ENCODE results near the gene KLHL30.

The KLHL30 gene, protein sequence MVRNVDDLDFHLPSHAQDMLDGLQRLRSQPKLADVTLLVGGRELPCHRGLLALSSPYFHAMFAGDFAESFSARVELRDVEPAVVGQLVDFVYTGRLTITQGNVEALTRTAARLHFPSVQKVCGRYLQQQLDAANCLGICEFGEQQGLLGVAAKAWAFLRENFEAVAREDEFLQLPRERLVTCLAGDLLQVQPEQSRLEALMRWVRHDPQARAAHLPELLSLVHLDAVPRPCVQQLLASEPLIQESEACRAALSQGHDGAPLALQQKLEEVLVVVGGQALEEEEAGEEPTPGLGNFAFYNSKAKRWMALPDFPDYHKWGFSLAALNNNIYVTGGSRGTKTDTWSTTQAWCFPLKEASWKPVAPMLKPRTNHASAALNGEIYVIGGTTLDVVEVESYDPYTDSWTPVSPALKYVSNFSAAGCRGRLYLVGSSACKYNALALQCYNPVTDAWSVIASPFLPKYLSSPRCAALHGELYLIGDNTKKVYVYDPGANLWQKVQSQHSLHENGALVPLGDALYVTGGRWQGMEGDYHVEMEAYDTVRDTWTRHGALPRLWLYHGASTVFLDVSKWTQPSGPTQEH

DNA sequence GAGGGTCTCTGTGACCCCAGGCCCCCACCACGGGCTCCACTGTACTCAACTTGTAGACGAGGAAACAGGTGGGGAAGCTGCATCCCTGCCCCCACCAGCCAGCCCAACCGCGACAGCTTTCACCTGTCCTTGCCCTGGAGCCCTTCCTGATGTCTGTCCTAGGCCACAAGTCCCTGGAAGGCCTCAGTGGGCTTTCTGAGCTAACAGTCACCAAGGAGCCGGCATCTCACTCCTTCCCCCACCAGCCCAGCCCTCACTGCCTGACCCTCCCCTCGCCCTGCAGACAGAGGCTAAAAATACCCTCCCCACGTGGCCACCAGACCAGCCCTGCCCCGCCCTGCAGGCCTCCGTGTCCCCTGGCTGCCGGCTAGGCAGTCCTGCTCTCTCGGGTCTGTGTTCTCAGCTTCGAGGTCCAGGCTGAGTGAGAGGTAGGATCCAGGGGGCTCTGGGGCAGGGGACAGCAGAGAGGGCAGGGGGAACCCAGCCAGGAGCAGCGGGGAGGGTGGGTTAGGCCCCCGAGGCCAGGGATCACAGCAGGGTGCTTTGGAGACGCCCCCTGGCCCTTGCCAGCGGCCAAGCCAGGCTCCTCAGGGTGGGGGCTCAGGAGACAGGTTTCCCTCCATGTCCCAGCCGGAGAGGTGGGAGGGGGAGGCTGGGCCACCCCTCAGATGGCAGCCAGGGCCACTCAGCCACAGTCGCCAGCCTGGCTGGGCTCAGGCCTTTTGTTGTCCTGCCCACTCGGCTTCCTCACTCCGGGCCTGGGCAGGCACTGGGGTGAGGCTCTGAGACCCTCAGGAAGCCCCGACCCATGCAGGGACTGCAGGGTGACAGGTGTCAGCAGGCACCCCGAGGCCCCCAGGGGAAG lies at the start of gene KLHL30:
Gene KLHL30, plus strand, starts transcription at position 338 of the 865 bp plus-strand sequence. CDS start 2,087 bp downstream, outside the sequence.
- no peak for DNase-seq (ENCODE audit: low read depth, low spot score)

DNA sequence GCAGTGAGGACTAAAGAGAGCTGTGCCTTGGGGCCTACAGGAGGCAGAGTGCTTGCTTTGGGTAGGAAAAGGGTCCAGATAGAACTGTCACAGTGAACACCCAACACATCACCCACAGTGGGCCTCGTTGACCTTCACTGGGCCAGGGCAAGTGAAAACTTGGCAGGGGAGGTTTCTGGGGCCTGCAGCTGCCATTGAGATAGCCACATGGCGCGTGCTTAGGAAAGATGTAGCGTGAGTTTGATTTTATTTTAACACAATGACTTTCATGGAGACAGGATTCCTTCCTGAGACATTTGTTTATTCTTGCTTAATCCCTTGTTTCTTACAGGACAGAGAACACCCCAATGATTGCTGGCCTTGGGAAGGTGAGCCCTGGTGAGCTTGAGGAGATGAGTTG lies 47.6 kb upstream of the KLHL30 start:
- DNase-seq (ENCODE audit: low read depth, low spot score) = no peak

DNA sequence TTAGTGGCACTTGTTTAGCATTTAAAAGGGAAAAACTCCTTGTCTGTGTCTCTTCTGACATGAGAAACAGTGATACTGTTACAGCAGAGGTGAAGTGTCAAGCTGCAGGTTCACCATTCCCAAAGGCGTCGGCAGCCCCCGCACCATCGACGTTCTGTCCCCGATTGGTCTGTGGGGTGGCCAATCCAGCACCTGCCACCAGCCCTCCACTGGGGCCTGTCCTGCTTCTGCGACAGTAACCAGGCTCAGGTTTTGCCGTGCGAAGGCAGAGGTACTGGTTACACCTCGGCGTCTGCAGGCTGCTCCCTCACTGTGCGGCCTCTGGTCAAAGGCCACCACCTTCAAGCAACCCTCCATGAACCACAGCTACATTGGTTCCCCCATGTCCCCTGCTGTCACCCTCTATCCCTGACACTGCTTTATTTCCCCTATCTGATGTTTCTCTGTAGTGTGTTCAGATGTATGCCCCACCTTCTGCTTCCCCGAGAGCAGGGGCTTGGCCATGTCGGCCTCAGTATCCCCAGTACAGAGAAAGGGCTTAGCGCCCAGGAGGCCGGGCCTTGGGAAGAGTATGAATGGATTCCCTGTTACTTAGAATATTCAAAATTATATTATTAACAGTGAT lies 46.9 kb upstream of the KLHL30 start:
- DNase-seq (ENCODE audit: low read depth, low spot score) = no peak

DNA sequence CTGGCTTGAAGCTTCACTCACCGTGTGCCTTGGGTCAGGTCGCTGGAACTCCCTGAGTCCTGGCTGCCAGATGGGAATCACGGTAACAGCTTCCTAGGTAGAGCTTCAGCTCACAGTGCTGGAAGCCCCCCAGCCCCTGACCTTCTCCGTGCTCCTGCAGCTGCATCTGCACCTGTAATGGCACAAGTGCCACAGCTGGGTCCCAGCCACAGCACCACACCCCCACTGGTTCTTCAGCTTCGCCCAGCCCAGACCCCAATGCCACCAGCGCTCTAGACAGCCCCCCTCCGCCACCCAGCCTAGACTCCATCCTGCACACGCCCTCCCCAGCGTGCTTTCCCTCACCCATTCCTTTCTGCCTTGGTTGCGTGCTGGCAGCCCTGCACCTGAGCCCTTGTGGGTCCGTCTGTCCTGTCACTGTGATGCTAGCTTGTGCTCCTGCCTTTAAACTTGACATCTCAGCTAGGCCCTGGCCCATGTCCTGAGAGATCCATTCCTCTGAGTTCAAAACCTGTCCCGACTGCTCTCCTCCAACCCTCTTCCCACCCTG lies 45.9 kb upstream of the KLHL30 start:
- DNase-seq (ENCODE audit: low read depth, low spot score) = no peak

DNA sequence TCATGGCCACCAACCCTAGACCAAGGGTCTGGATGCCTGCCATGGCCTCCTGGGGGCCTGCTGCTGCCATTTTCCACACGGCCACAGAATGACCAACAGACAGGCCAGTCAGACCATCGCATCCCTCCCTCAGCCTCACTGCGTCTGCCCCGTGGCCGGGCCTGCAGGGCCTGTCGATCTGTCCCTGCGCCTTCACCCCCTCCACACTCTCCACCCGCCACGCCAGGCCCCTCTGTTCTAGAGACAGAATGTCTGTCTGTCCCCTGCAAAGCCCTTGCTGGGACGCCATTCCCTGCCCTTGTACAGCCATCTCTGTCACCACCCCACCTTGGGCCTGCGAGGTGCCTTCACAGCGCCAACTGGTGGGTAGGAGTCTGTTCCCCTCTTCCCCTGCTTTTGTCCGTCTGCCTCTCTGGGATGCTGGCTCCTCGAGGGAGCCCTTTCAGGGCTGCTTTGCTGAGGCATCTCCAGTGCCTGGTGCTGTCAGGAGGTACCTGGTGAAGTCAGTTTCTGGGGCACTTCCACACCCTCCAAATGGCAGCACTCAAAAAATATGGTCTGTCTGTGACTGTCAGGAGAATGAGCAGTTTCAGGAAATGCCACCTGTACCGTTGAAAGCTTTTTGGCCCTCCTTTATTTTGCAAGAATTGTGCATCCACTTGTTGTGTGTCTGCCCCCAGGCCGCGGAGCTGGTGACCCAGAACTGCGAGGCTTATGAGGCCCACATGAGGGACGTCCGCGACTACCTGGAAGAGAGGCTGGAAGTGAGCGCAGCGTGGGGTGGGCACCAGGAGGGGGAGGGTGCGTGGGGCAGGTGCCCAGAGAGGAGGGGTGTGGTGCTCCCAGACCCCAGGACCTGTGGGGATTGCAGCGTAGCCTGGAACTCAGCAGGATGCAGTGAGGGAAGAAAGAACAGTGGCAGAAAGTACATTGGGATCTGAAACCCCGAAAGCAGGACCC lies 45.0 kb upstream of the KLHL30 start:
- DNase-seq (ENCODE audit: low read depth, low spot score) = no peak

DNA sequence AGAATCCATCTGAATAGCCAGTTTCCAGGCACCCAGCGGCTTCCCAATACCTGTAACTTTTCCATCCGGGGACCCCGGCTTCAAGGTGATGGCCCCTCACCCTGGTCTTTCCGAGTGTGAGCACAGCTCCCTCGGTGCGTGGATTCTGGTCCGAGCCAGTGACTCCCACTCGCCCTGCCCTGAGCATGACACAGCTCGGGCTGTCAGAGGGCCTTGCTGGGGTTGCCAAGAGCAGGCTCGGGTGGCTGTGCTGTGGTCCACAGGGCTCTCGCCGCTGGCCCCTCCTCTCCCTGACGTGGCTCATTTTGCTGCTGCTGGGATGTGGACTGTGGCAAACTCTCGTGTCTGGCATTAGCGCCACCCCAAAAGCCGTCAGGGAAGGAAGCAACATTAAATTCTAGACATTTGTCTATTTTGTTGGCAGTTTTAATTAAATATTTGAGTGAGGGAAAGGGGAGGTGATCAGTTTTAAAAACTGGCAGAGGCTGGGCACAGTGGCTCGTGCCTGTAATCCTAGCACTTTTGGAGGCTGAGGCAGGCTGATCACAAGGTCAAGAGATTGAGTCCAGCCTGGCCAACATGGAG lies 43.9 kb upstream of the KLHL30 start:
- no peak for DNase-seq (ENCODE audit: low read depth, low spot score)

GRCh38 chr2:238095143-238095542 lies 43.3 kb upstream of the KLHL30 start:
- DNase-seq (ENCODE audit: low read depth, low spot score) = no peak

- DNase-seq (ENCODE audit: low read depth, low spot score) = no peak
These were observed 42.0 kb upstream of the KLHL30 start for GRCh38 chr2:238096311-238097011.

- DNase-seq (ENCODE audit: low read depth, low spot score) = no peak
These were observed 41.1 kb upstream of the KLHL30 start for GRCh38 chr2:238097201-238097987.

GRCh38 chr2:238097988-238098871 lies 40.2 kb upstream of the KLHL30 start:
- no peak for DNase-seq (ENCODE audit: low read depth, low spot score)

- DNase-seq (ENCODE audit: low read depth, low spot score) = no peak
These were observed 39.4 kb upstream of the KLHL30 start for GRCh38 chr2:238098901-238099713.

- no peak for DNase-seq (ENCODE audit: low read depth, low spot score)
These were observed 38.8 kb upstream of the KLHL30 start for GRCh38 chr2:238099714-238100048.

DNA sequence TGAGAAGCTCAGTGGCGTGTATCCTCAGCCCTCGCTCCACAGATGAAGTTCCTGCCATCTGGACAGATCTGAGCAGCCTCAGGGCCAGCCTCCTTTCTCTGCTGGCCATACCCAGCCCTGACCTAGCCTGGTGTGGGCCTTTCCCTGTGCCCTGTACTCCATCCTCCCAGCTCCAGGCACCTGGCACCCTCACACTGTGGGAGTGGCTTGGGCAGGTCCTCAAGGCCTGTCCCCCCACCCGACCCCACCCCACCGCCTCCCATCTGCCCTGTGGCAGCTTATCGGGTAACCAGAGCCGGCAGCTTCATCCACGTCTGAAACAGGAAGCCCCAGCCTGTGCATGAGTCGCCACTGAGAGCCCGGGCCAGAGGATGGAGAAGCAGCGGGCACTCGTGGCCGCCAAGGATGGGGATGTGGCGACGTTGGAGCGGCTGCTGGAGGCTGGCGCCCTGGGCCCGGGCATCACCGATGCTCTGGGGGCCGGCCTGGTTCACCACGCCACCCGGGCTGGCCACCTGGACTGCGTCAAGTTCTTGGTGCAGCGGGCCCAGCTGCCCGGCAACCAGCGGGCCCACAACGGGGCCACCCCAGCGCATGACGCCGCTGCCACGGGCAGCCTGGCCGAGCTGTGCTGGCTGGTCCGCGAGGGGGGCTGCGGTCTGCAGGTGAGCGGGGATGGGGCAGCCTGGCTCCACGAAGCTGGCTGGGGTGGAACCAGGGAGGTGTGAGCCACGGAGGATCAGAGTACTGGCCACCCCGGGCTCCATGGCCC lies 38.2 kb upstream of the KLHL30 start, which contains the start of gene ESPNL:
Gene ESPNL, plus strand, starts transcription at position 292 of the 772 bp plus-strand sequence. Its CDS starts 80 bp downstream, at position 372.
- DNase-seq (ENCODE audit: low read depth, low spot score) = no peak

DNA sequence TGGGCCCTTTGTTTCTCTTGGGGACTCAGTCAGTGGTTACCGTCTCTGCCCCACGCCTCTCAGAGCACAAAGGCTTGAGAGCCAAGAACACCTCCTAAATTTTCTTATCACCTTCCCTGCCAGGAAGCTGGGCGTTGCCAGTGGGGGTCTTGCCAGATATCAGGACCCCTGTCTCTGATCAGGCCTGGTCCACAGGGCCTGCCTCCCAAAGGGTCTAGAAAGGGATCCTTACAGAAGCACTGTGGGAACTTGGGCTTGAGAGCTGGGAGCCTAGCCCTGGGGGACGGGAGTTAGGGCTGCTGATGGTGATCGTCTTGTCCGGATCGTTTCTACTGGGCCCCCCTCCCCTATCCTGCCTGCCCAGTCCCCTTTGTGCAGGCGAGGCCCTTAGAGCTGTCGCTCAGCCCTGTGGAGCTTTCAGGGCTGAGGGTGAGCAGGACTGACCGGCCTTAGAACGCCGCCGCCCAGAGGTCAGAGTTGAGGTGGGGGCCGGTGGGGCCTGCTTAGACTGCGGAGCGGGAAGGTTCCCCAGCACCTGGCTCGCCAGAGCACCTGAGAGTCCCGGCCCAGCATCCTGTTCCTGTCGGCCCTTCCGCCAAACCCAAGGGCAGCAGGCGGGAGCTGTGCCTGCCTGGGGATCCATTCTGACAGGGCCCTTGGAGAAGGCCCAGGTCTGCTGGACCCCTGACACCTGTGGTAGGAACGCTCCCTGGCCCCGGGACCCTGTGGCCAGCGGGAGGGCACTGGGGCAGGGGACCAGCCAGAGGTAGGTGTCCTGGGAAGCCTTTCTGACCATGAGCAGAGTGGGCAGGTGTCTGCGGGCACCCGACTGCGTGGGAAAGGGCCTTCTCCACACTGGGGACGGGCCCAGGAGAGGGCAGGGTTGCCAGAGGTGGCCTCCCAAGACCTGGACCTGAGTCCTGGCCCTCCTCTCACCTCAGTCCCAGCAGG lies 37.4 kb upstream of the KLHL30 start:
- DNase-seq (ENCODE audit: low read depth, low spot score) = no peak

Data from activated CD4-positive, CD25-positive, alpha-beta regulatory T cell treated with anti-CD3 and anti-CD28 coated beads, Interleukin-2, amount 50 U/mL, for 16 hours (primary cell).